ENCODE data around the gene STAB1. TPM values are rescaled to one million over a fixed set of nuclear protein-coding genes. Genes with fewer than 3 reads are reported as not detected.

STAB1 gene
- total and polyA plus RNA-seq, 2 donors, result 19.5 to 315 TPM

GRCh38 chr3:52458031-52458760 lies 36.9 kb upstream of the STAB1 start:
- no peak overlapping the region for H3K27ac ChIP-seq (ENCODE audit: low read depth in 1 of 2, low read length in 1 of 2)
- 82% methylated on average over 6 of the region's 6 CpGs for WGBS

GRCh38 chr3:52458770-52459545 lies 36.2 kb upstream of the STAB1 start:
- Histone ChIP-seq H3K9me3 (ENCODE audit: control insufficient read depth in 2 of 2, insufficient read depth in 1 of 2, low read length in 1 of 2) (no peaks in the 10 kb centered on the region), H3K27me3 (ENCODE audit: control insufficient read depth in 2 of 2, insufficient read depth in 1 of 2, low read length in 1 of 2) (no peaks in the 10 kb centered on the region), H3K4me3 (ENCODE audit: low read length in 2 of 2) (no peak overlapping the region), H3K4me1 (ENCODE audit: control insufficient read depth in 2 of 2, insufficient read depth in 2 of 2, low read length in 2 of 2) (peaks cover 17 to 31% of the 10 kb centered on the region in 2 donors), H3K27ac (ENCODE audit: low read depth in 1 of 2, low read length in 1 of 2) (no peak overlapping the region), H3K36me3 (ENCODE audit: control insufficient read depth in 2 of 2, insufficient read depth in 2 of 2, low read length in 1 of 2) (peaks cover 38 to 47% of the 10 kb centered on the region in 2 donors)
- no peak for DNase-seq (ENCODE audit: low read depth in 6 of 9, low spot score in 9 of 9)
- 95% methylated on average over 14 of the region's 14 CpGs for WGBS

More at GRCh38 chr3:52458031-52458760, 36.9 kb upstream of the STAB1 start:
- peaks cover 35 to 41% of the 10 kb centered on the region in 2 donors for H3K36me3 ChIP-seq (ENCODE audit: control insufficient read depth in 2 of 2, insufficient read depth in 2 of 2, low read length in 1 of 2)
- no peaks in the 10 kb centered on the region for H3K27me3 ChIP-seq (ENCODE audit: control insufficient read depth in 2 of 2, insufficient read depth in 1 of 2, low read length in 1 of 2)
- H3K4me3 ChIP-seq (ENCODE audit: low read length in 2 of 2), result no peak overlapping the region
- H3K9me3 ChIP-seq (ENCODE audit: control insufficient read depth in 2 of 2, insufficient read depth in 1 of 2, low read length in 1 of 2), result no peaks in the 10 kb centered on the region
- DNase-seq (ENCODE audit: low read depth in 6 of 9, low spot score in 9 of 9), result no peak
- peaks cover 17 to 31% of the 10 kb centered on the region in 2 donors for H3K4me1 ChIP-seq (ENCODE audit: control insufficient read depth in 2 of 2, insufficient read depth in 2 of 2, low read length in 2 of 2)

DNA sequence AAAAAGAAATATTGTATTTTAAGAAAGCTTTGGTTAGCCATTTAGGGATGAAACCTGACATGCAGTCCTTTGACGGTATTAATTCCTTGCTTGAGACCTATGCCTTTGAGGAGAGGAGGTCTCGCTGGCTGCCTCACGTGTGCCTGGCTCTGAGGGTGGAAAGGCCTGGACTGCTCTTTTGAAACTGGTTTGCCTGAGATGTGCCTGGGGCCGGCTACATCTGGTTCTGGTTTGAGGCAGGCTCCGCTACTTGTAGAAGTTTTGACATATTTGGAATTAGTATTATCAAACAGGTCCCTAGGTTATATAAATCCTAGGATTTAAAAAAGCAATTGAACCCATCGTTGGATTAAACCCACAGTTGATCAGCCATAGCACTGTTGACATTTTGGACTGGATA lies 33.3 kb upstream of the STAB1 start:
- Histone ChIP-seq H3K27me3 (ENCODE audit: control insufficient read depth in 2 of 2, insufficient read depth in 1 of 2, low read length in 1 of 2) (no peaks in the 10 kb centered on the region), H3K36me3 (ENCODE audit: control insufficient read depth in 2 of 2, insufficient read depth in 2 of 2, low read length in 1 of 2) (peaks cover 52 to 72% of the 10 kb centered on the region in 2 donors), H3K4me1 (ENCODE audit: control insufficient read depth in 2 of 2, insufficient read depth in 2 of 2, low read length in 2 of 2) (peaks cover 4 to 13% of the 10 kb centered on the region in 2 donors), H3K27ac (ENCODE audit: low read depth in 1 of 2, low read length in 1 of 2) (no peak overlapping the region), H3K9me3 (ENCODE audit: control insufficient read depth in 2 of 2, insufficient read depth in 1 of 2, low read length in 1 of 2) (no peaks in the 10 kb centered on the region), H3K4me3 (ENCODE audit: low read length in 2 of 2) (no peak overlapping the region)
- DNase-seq (ENCODE audit: low read depth in 6 of 9, low spot score in 9 of 9), result no peak
- WGBS, result 96% methylated on average over 6 of the region's 6 CpGs

DNA sequence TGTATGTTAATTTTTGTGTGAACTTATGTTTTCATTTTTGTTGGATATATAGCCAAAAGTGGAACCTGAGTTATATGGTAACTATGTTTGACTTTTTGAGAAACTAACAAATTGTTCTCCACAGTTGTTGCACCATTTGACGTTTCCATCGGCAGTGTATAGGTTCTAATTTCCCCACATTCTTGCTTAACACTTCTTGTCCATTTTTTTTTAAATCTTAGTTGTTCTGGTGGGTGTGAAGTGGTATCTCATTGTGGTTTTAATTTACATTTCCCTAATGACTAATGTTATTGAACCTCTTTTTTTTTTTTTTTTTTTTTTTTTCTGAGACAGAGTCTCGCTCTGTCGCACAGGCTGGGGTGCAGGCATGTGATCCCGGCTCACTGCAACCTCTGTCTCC lies 31.7 kb upstream of the STAB1 start:
- no peaks in the 10 kb centered on the region for H3K9me3 ChIP-seq (ENCODE audit: control insufficient read depth in 2 of 2, insufficient read depth in 1 of 2, low read length in 1 of 2)
- H3K27me3 ChIP-seq (ENCODE audit: control insufficient read depth in 2 of 2, insufficient read depth in 1 of 2, low read length in 1 of 2), result no peaks in the 10 kb centered on the region
- no peak for DNase-seq (ENCODE audit: low read depth in 6 of 9, low spot score in 9 of 9)
- H3K4me1 ChIP-seq (ENCODE audit: control insufficient read depth in 2 of 2, insufficient read depth in 2 of 2, low read length in 2 of 2), result peaks cover 0 to 7% of the 10 kb centered on the region in 2 donors
- peaks cover 64 to 69% of the 10 kb centered on the region in 2 donors for H3K36me3 ChIP-seq (ENCODE audit: control insufficient read depth in 2 of 2, insufficient read depth in 2 of 2, low read length in 1 of 2)
- WGBS, result 81% methylated on average over 5 of the region's 5 CpGs
- no peak overlapping the region for H3K27ac ChIP-seq (ENCODE audit: low read depth in 1 of 2, low read length in 1 of 2)
- no peak overlapping the region for H3K4me3 ChIP-seq (ENCODE audit: low read length in 2 of 2)

DNA sequence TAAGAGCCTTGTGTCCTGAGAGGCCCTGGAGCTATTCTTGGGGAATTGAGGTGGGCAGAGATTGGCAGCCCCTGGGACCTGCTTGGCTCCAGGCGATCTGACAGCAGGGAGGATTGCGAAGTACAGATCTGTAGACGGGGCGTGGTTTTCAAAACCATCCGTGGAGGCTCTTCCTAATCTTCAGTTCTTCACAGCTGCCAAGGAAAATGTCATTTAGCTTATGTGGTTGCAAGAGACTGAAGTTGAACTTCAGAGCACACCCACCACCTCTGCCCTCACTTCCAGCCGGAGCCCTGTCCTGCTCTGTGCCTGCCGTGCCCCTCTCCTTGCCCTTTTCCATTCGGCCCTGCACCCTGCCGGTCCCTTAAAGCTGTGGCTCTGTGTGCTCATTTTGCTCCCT lies 26.8 kb upstream of the STAB1 start:
- no peaks in the 10 kb centered on the region for H3K27me3 ChIP-seq (ENCODE audit: control insufficient read depth in 2 of 2, insufficient read depth in 1 of 2, low read length in 1 of 2)
- 88% methylated on average over 9 of the region's 9 CpGs for WGBS
- peaks cover 0 to 4% of the 10 kb centered on the region in 2 donors for H3K4me1 ChIP-seq (ENCODE audit: control insufficient read depth in 2 of 2, insufficient read depth in 2 of 2, low read length in 2 of 2)
- peaks cover 64 to 71% of the 10 kb centered on the region in 2 donors for H3K36me3 ChIP-seq (ENCODE audit: control insufficient read depth in 2 of 2, insufficient read depth in 2 of 2, low read length in 1 of 2)
- no peak overlapping the region for H3K4me3 ChIP-seq (ENCODE audit: low read length in 2 of 2)
- H3K27ac ChIP-seq (ENCODE audit: low read depth in 1 of 2, low read length in 1 of 2), result no peak overlapping the region
- no peak for DNase-seq (ENCODE audit: low read depth in 6 of 9, low spot score in 9 of 9)
- H3K9me3 ChIP-seq (ENCODE audit: control insufficient read depth in 2 of 2, insufficient read depth in 1 of 2, low read length in 1 of 2), result no peaks in the 10 kb centered on the region

GRCh38 chr3:52469001-52469400 lies 26.1 kb upstream of the STAB1 start:
- no peak overlapping the region for H3K27ac ChIP-seq (ENCODE audit: low read depth in 1 of 2, low read length in 1 of 2)
- DNase-seq (ENCODE audit: low read depth in 6 of 9, low spot score in 9 of 9), result no peak
- no peaks in the 10 kb centered on the region for H3K27me3 ChIP-seq (ENCODE audit: control insufficient read depth in 2 of 2, insufficient read depth in 1 of 2, low read length in 1 of 2)
- no peak overlapping the region for H3K4me3 ChIP-seq (ENCODE audit: low read length in 2 of 2)
- peaks cover 68 to 72% of the 10 kb centered on the region in 2 donors for H3K36me3 ChIP-seq (ENCODE audit: control insufficient read depth in 2 of 2, insufficient read depth in 2 of 2, low read length in 1 of 2)
- no peaks in the 10 kb centered on the region for H3K9me3 ChIP-seq (ENCODE audit: control insufficient read depth in 2 of 2, insufficient read depth in 1 of 2, low read length in 1 of 2)
- peaks cover 0 to 4% of the 10 kb centered on the region in 2 donors for H3K4me1 ChIP-seq (ENCODE audit: control insufficient read depth in 2 of 2, insufficient read depth in 2 of 2, low read length in 2 of 2)
- 98% methylated on average over 5 of the region's 5 CpGs for WGBS

GRCh38 chr3:52470920-52471319 lies 24.2 kb upstream of the STAB1 start:
- H3K27ac ChIP-seq (ENCODE audit: low read depth in 1 of 2, low read length in 1 of 2), result no peak overlapping the region
- 97% methylated on average over 4 of the region's 4 CpGs for WGBS
- peaks cover 0 to 4% of the 10 kb centered on the region in 2 donors for H3K4me1 ChIP-seq (ENCODE audit: control insufficient read depth in 2 of 2, insufficient read depth in 2 of 2, low read length in 2 of 2)
- no peak overlapping the region for H3K4me3 ChIP-seq (ENCODE audit: low read length in 2 of 2)
- H3K27me3 ChIP-seq (ENCODE audit: control insufficient read depth in 2 of 2, insufficient read depth in 1 of 2, low read length in 1 of 2), result no peaks in the 10 kb centered on the region
- H3K36me3 ChIP-seq (ENCODE audit: control insufficient read depth in 2 of 2, insufficient read depth in 2 of 2, low read length in 1 of 2), result peaks cover 72 to 74% of the 10 kb centered on the region in 2 donors
- no peak for DNase-seq (ENCODE audit: low read depth in 6 of 9, low spot score in 9 of 9)
- H3K9me3 ChIP-seq (ENCODE audit: control insufficient read depth in 2 of 2, insufficient read depth in 1 of 2, low read length in 1 of 2), result no peaks in the 10 kb centered on the region

- Histone ChIP-seq H3K36me3 (ENCODE audit: control insufficient read depth in 2 of 2, insufficient read depth in 2 of 2, low read length in 1 of 2) (peaks cover 72 to 78% of the 10 kb centered on the region in 2 donors), H3K9me3 (ENCODE audit: control insufficient read depth in 2 of 2, insufficient read depth in 1 of 2, low read length in 1 of 2) (no peaks in the 10 kb centered on the region), H3K27ac (ENCODE audit: low read depth in 1 of 2, low read length in 1 of 2) (no peak overlapping the region), H3K4me3 (ENCODE audit: low read length in 2 of 2) (no peak overlapping the region), H3K4me1 (ENCODE audit: control insufficient read depth in 2 of 2, insufficient read depth in 2 of 2, low read length in 2 of 2) (peaks cover 0 to 4% of the 10 kb centered on the region in 2 donors), H3K27me3 (ENCODE audit: control insufficient read depth in 2 of 2, insufficient read depth in 1 of 2, low read length in 1 of 2) (no peaks in the 10 kb centered on the region)
- 79% methylated on average over 26 of the region's 26 CpGs for whole genome bisulfite sequencing
- DNase-seq (ENCODE audit: low read depth in 6 of 9, low spot score in 9 of 9), result peak in 1 of 9 donors; percentile 18
Measured at GRCh38 chr3:52471371-52472238, 23.5 kb upstream of the STAB1 start.

Measured in thymus (tissue), 11 donors.